GM23248 (cell line): Measurements from ENCODE around the gene SLC48A1.

Experiments used
- EZH2 ChIP-seq: fragments of 200-600 bp; sonication (generic); IDR thresholded peaks from 2 replicates; pipeline ENCODE4 v1.6.1; 2018; ENCODE audit warnings: antibody characterized with exemption, mild to moderate bottlenecking; ENCODE audit not compliant: insufficient read depth, poor library complexity, severe bottlenecking
- EZH2phosphoT487 ChIP-seq: fragments of 200-600 bp; sonication (generic); IDR thresholded peaks from 2 replicates; pipeline ENCODE4 v1.6.1; 2018; ENCODE audit warnings: antibody characterized with exemption, moderate library complexity, mild to moderate bottlenecking, low read depth; ENCODE audit not compliant: insufficient read depth

- TF ChIP-seq EZH2 (no peak), EZH2phosphoT487 (no peak)
These were observed 24.6 kb upstream of the SLC48A1 start for GRCh38 chr12:47748507-47748828.
